ENCODE measurements around the gene UGT2A2.

Gene UGT2A2

DNA sequence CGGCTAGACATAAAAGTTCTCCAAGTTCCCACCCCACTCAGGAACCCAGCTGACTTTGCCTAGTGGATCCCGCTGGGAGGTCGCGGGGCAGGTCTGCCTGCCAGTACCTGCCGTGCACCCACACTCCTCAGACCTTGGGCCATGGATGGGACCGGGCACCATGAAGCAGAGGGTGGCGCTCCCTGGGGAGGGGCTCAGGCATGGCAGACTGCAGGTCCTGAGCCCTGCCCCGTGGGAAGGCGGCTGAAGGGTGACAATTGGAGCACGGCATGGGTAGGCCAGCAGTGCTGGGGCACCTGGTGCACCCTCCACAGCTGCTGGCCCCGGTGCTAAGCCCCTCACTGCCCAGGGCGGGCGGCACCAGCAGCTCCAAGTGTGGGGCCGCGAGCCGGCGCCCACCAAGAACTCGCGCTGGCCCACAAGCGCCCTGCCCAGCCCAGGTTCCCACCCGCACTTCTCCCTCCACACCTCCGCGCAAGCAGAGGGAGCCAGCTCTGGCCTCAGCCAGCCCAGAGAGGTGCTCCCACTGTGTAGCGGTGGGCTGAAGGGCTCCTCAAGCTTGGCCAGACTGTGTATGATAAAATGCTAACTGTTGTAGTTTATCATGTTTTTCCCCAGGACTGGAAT lies 63.1 kb downstream of the UGT2A2 start:
- no peak for DNase-seq (ENCODE audit: low read depth)

DNA sequence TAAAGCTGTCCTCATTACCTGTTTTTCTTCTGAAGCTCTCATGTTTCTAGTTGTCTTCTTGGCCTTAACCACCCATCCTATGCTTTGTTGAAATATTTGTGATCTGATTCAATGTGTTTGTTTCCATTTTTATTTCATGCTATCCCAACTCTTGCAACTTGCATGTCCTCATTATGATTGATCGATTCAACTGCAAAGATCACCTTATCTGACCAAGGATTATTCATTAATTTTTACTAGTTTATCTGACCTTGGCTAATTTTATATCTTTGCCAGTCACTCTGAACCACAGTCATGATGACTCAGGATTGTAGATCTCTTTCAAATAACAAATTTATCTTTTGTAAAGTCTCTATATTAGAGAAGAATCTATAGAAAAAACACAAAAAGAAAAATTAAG lies 70.7 kb downstream of the UGT2A2 start:
- no peak for DNase-seq (ENCODE audit: low read depth)

- no peak for DNase-seq (ENCODE audit: low read depth)
Observed at GRCh38 chr4:69563424-69563823, 76.0 kb downstream of the UGT2A2 start.

- DNase-seq (ENCODE audit: low read depth): no peak
Observed at GRCh38 chr4:69549651-69550050, 89.8 kb downstream of the UGT2A2 start.

DNA sequence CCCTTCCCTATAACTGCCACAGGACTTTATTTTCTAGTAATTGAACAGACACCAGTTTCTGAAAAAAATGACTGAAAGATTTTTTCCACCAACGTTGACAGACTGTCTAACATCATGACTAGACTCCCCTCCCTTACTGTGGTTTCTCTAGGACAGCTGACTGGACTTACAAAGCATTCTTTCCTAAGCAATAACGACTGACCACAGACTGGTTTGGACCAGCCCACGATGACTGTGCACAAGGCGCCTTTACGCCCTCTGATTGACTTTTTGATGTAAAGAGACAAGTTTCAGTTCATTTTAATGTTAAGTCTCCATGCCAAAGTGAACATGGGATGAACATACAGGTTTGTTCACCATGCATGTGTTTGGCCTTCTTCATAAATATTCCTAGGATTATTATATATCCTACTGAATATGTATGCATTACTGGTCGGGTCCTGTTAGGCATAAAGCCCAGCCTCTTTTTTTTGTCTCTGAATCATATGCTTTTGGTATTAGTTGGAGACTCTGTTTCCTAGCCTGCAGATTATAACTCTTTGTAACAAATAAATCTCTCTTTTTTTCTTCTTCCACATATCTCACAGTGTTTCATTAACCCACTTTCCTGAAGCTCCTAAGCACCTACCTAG lies 93.2 kb downstream of the UGT2A2 start:
- no peak for DNase-seq (ENCODE audit: low read depth)
